H1 (cell line): ENCODE measurements around the gene GPSM1. TPM values are rescaled to one million over a fixed set of nuclear protein-coding genes. Genes with fewer than 3 reads are reported as not detected.

Experiments
- CTCF ChIA-PET: fragments of 300-600 bp; sonication (Branson Sonifier 250); formaldehyde crosslinking; loops from one replicate; lab custom pipeline; 2021; ENCODE audit not compliant: partially characterized antibody; lab: Charles Lee
- POLR2A ChIA-PET: fragments of 300-600 bp; sonication (Branson Sonifier 250); formaldehyde crosslinking; loops from one replicate; lab custom pipeline; 2021; ENCODE audit warnings: inconsistent platforms; ENCODE audit not compliant: partially characterized antibody; lab: Charles Lee
- DNase-seq, 2 experiments: peaks; one replicate each; pipeline versions ENCODE4 v3.0.0 to v3.0.0-alpha.2; 2010 to 2022; ENCODE audit warnings: low spot score in 2 of 2, low read depth in 1 of 2, mixed read lengths in 1 of 2
- FAIRE-seq: peaks from 2 replicates; lab custom pipeline; 2011; peaks lifted over from hg19 to GRCh38; lab: Jason Lieb, UNC
- H2AFZ ChIP-seq: 2 replicates; pipeline ENCODE4 v1.8.1; 2012; ENCODE audit warnings: low read length, inconsistent platforms
- H2AK5ac ChIP-seq: 2 replicates; pipeline ENCODE4 v1.6.1; 2013; ENCODE audit warnings: low read depth, low read length
- H2BK120ac ChIP-seq: replicated peaks from 2 replicates; pipeline ENCODE3; 2013; ENCODE audit warnings: low read depth, low read length, inconsistent platforms
- H2BK12ac ChIP-seq: 2 replicates; pipeline ENCODE4 v1.6.1; 2013; ENCODE audit warnings: low read depth, low read length
- H2BK15ac ChIP-seq: 2 replicates; pipeline ENCODE4 v1.6.1; 2013; ENCODE audit warnings: low read length
- H2BK20ac ChIP-seq: 2 replicates; pipeline ENCODE4 v1.6.1; 2013; ENCODE audit warnings: low read length
- H2BK5ac ChIP-seq: 2 replicates; pipeline ENCODE4 v1.6.1; 2013; ENCODE audit warnings: low read depth, low read length
- H3K14ac ChIP-seq: 2 replicates; pipeline ENCODE4 v1.6.1; 2013; ENCODE audit warnings: inconsistent platforms; ENCODE audit not compliant: insufficient read length
- H3K18ac ChIP-seq: 2 replicates; pipeline ENCODE4 v1.6.1; 2013; ENCODE audit warnings: low read length; ENCODE audit errors: extremely low read depth
- H3K23ac ChIP-seq: 2 replicates; pipeline ENCODE4 v1.6.1; 2013; ENCODE audit warnings: inconsistent platforms; ENCODE audit not compliant: insufficient read length
- H3K23me2 ChIP-seq: 2 replicates; pipeline ENCODE4 v1.6.1; 2013; ENCODE audit warnings: low read depth, low read length
- H3K27ac ChIP-seq: 2 replicates; pipeline ENCODE4 v1.6.1; 2011; ENCODE audit warnings: low read depth, low read length, inconsistent platforms
- H3K27me3 ChIP-seq, 4 experiments: replicated peaks in 1 of 4; 1 replicate in 1 of 4; 2 replicates in 3 of 4; pipeline versions ENCODE4 v1.6.1 to v1.8.1; 2011 to 2013; ENCODE audit warnings: low read length in 3 of 4, mild to moderate bottlenecking in 3 of 4, inconsistent platforms in 2 of 4, mixed read lengths in 2 of 4, moderate library complexity in 1 of 4; ENCODE audit not compliant: control insufficient read depth in 3 of 4, insufficient read depth in 3 of 4; ENCODE audit errors: extremely low read depth in 1 of 4
- H3K36me3 ChIP-seq, 4 experiments: 2 replicates each; pipeline versions ENCODE4 v1.6.1 to v1.8.1; 2011 to 2013; ENCODE audit warnings: mild to moderate bottlenecking in 4 of 4, low read length in 3 of 4, moderate library complexity in 2 of 4, control low read depth in 1 of 4, inconsistent platforms in 1 of 4; ENCODE audit not compliant: insufficient read depth in 4 of 4, control insufficient read depth in 2 of 4
- H3K4ac ChIP-seq: replicated peaks from 2 replicates; pipeline ENCODE3; 2013; ENCODE audit warnings: low read length, low read depth, mixed read lengths, inconsistent platforms; ENCODE audit not compliant: insufficient read length
- H3K4me1 ChIP-seq, 4 experiments: replicated peaks in 1 of 4; 1 replicate in 1 of 4; 2 replicates in 3 of 4; pipeline versions ENCODE4 v1.6.1 to v1.8.1; 2011 to 2013; ENCODE audit warnings: low read length in 3 of 4, inconsistent platforms in 2 of 4, mixed read lengths in 1 of 4; ENCODE audit not compliant: insufficient read depth in 4 of 4, control insufficient read depth in 3 of 4
- H3K4me2 ChIP-seq, 2 experiments: 2 replicates each; pipeline versions ENCODE4 v1.6.1 to v1.8.1; 2011 to 2013; ENCODE audit warnings: low read depth in 2 of 2, low read length in 2 of 2, control low read depth in 1 of 2, inconsistent platforms in 1 of 2, mild to moderate bottlenecking in 1 of 2; ENCODE audit not compliant: insufficient read depth in 1 of 2
- H3K4me3 ChIP-seq, 4 experiments: fragments of 200-600, 300-600 bp in 1 of 4; sonication (generic), shearing (Covaris generic), sonication (Bioruptor Twin) in 1 of 4; 2 replicates each; pipeline versions ENCODE4 v1.5.1 to v1.8.1; 2011 to 2016; ENCODE audit warnings: low read length in 4 of 4, low read depth in 3 of 4, control low read depth in 2 of 4, inconsistent platforms in 2 of 4, mild to moderate bottlenecking in 2 of 4, mixed read lengths in 1 of 4, moderate library complexity in 1 of 4; ENCODE audit not compliant: insufficient read depth in 2 of 4; ENCODE audit errors: extremely low read depth in 1 of 4
- H3K56ac ChIP-seq: replicated peaks from 2 replicates; pipeline ENCODE3; 2013; ENCODE audit warnings: low read depth, mild to moderate bottlenecking, mixed read lengths, low read length, inconsistent platforms; ENCODE audit not compliant: insufficient read length
- H3K79me1 ChIP-seq: 2 replicates; pipeline ENCODE4 v1.6.1; 2013; ENCODE audit warnings: low read depth, low read length, control low read depth
- H3K79me2 ChIP-seq, 2 experiments: 2 replicates each; pipeline versions ENCODE4 v1.6.1 to v1.8.1; 2012 to 2013; ENCODE audit warnings: low read length in 2 of 2, mild to moderate bottlenecking in 2 of 2, inconsistent platforms in 1 of 2; ENCODE audit not compliant: insufficient read depth in 2 of 2, control insufficient read depth in 1 of 2
- H3K9ac ChIP-seq, 4 experiments: replicated peaks in 1 of 4; 1 replicate in 1 of 4; 2 replicates in 3 of 4; pipeline versions ENCODE4 v1.6.1 to v1.8.1; 2011 to 2013; ENCODE audit warnings: low read depth in 3 of 4, low read length in 3 of 4, control low read depth in 2 of 4, mild to moderate bottlenecking in 2 of 4, moderate library complexity in 2 of 4, inconsistent platforms in 1 of 4; ENCODE audit errors: extremely low read depth in 1 of 4
- H3K9me3 ChIP-seq, 2 experiments: 2 replicates each; pipeline versions ENCODE4 v1.6.1 to v1.8.1; 2012 to 2013; ENCODE audit warnings: mild to moderate bottlenecking in 2 of 2, moderate library complexity in 2 of 2, control low read depth in 1 of 2, inconsistent platforms in 1 of 2, low read depth in 1 of 2, low read length in 1 of 2, mixed read lengths in 1 of 2; ENCODE audit not compliant: insufficient read depth in 2 of 2
- H4K20me1 ChIP-seq, 2 experiments: replicated peaks in 1 of 2; 2 replicates each; pipeline versions ENCODE3 to v1.8.1; 2011 to 2013; ENCODE audit warnings: inconsistent platforms in 2 of 2, low read length in 2 of 2, mild to moderate bottlenecking in 1 of 2; ENCODE audit not compliant: insufficient read depth in 2 of 2, control insufficient read depth in 1 of 2
- H4K5ac ChIP-seq: 2 replicates; pipeline ENCODE4 v1.6.1; 2013; ENCODE audit warnings: low read length, low read depth, mixed read lengths, inconsistent platforms; ENCODE audit not compliant: insufficient read length
- H4K8ac ChIP-seq: 2 replicates; pipeline ENCODE4 v1.8.0; 2013; ENCODE audit warnings: mild to moderate bottlenecking, moderate library complexity, low read length, inconsistent platforms; ENCODE audit not compliant: insufficient read depth; ENCODE audit errors: extremely low read depth
- H4K91ac ChIP-seq: replicated peaks from 2 replicates; pipeline ENCODE3; 2013; ENCODE audit warnings: low read length, mixed read lengths, inconsistent platforms; ENCODE audit not compliant: insufficient read length
- CHD1 ChIP-seq: IDR thresholded peaks from 2 replicates; pipeline ENCODE4 v1.6.1; 2012; ENCODE audit warnings: low read depth, low read length, improper control_type of control experiment
- E2F6 ChIP-seq: IDR thresholded peaks from 2 replicates; pipeline ENCODE4 v1.6.1; 2012; ENCODE audit warnings: inconsistent platforms
- PHF8 ChIP-seq: fragments of 200-600 bp; sonication (generic); conservative IDR thresholded peaks from 2 replicates; pipeline ENCODE4 v1.7.1; 2012; ENCODE audit warnings: low read depth, mild to moderate bottlenecking, inconsistent platforms, low read length, moderate library complexity
- POU5F1 ChIP-seq: IDR thresholded peaks from 2 replicates; pipeline ENCODE4 v1.6.1; 2011; ENCODE audit warnings: low read depth, mild to moderate bottlenecking, low read length, moderate library complexity
- TBP ChIP-seq: IDR thresholded peaks from 2 replicates; pipeline ENCODE4 v1.6.1; 2011; ENCODE audit warnings: low read depth, low read length, improper control_type of control experiment
- WGBS, 2 experiments: shearing (Covaris generic) in 1 of 2; methylation state at CpG; one replicate each; pipeline versions ENCODE4 v1.1.6 to v1.1.7; 2013 to 2015; ENCODE audit warnings: low lambda C conversion rate in 2 of 2, mixed read lengths in 2 of 2, inconsistent platforms in 1 of 2, low coverage in 1 of 2, missing lambda C conversion rate in 1 of 2; ENCODE audit not compliant: insufficient replicate concordance in 2 of 2, insufficient coverage in 1 of 2, insufficient read length in 1 of 2; ENCODE audit errors: extremely low coverage in 1 of 2, missing lambda C conversion rate in 1 of 2; 5-methylcytosine and 5-hydroxymethylcytosine counted together
- polyA plus RNA-seq, 7 experiments: library from polyadenylated mRNA; depleted of rRNA in 3 of 7; stranded (reverse) in 5 of 7; unstranded in 2 of 7; fragments of >200 nt in 5 of 7; fragments of 200-250 nt in 2 of 7; gene quantifications; 1 replicate in 5 of 7; 2 replicates in 1 of 7; 4 replicates in 1 of 7; pipeline versions ENCODE4 v1.2.1 to v1.2.3, GENCODE V29; 2011 to 2013; ENCODE audit warnings: missing spikeins in 2 of 7, mixed read lengths in 2 of 7
- total RNA-seq: library from RNA; stranded (reverse); fragmentation: NEBNext Ultra II Directional; extraction: Animal tissue kit (Norgen Biotek cat#: 25700); gene quantifications from 2 replicates; pipeline ENCODE4 v1.2.1, GENCODE V29; 2021

The GPSM1 gene
- total and polyA plus RNA-seq, 2 of the 8 experiments (the other 6 are each of a cell fraction or from before 2014, with no cell fraction given): 12.8 to 18.0 TPM

DNA sequence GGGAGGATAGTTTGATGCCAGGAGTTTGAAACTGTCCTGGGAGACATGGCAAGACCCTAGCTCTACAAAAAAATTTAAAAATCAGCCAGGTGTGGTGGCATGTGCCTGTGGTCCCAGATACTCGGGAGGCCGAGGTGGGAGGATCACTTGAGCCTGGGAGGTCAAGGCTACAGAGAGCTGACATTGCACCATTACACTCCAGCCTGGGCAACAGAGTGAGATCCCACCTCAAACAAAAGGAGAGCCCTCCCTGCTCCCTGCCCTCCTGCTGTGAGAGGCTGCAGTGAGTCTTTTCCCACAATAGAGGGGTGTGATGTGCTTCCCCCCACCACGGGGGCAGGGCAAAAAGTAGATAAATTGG lies 13.3 kb upstream of the GPSM1 start:
- Histone ChIP-seq H4K5ac (no peak overlapping the region), H3K4me1 (0 out of 7 replicates have a peak, but pooled peaks cover 0 to 3% (median 0%) of the 10 kb centered on the region in 4 experiments), H2BK15ac (no peak overlapping the region), H3K27me3 (no peaks in the 10 kb centered on the region; a peak in 1 of 7 replicates), H3K4ac (no peak overlapping the region), H2AK5ac (no peak overlapping the region), H4K8ac (no peak overlapping the region), H3K23me2 (peaks cover 8% of the 10 kb centered on the region; the same call in 1 of the 2 replicates), H3K27ac (no peak overlapping the region), H4K20me1 (peaks cover 0 to 5% of the 10 kb centered on the region in 2 experiments), H3K36me3 (no peaks in the 10 kb centered on the region; a peak in 1 of 8 replicates), H2BK5ac (no peak overlapping the region), H2BK120ac (no peak overlapping the region), H2BK12ac (no peak overlapping the region), H2BK20ac (no peak overlapping the region), H3K18ac (no peak overlapping the region), H3K4me3 (no peak overlapping the region), H2AFZ (no peak overlapping the region), H3K9ac (no peak overlapping the region), H4K91ac (no peak overlapping the region), H3K4me2 (no peak overlapping the region), H3K79me2 (no peaks in the 10 kb centered on the region), H3K9me3 (peaks cover 13 to 19% of the 10 kb centered on the region in 2 experiments), H3K14ac (no peak overlapping the region), H3K23ac (no peak overlapping the region), H3K79me1 (no peaks in the 10 kb centered on the region), H3K56ac (no peak overlapping the region)
- FAIRE-seq (no peak), DNase-seq (no peak)
- WGBS, 2 experiments: 74% methylated on average over 3 of the region's 3 CpGs; no CpG with 5 or more reads in 1 of the 2 experiments
- POLR2A ChIA-PET: interaction anchor here (0.8 kb wide), 1 partner anchor 55 kb away, joined by 3 read pairs; no protein-coding TSS in a partner anchor
- CTCF ChIA-PET: interaction anchor here (0.9 to 4.9 kb wide), 9 partner anchors 9 to 87 kb away, joined by 3 to 46 read pairs (median 7); no protein-coding TSS in a partner anchor
- TF ChIP-seq E2F6 (no peak), TBP (no peak), CHD1 (no peak), PHF8 (no peak), POU5F1 (no peak)
